SU-DHL-6 (cell line): ENCODE measurements around the gene SPIB.

Experiments used
- EZH2phosphoT487 ChIP-seq: fragments of 200-600 bp; sonication (generic), shearing (Covaris generic); conservative IDR thresholded peaks from 2 replicates; pipeline ENCODE4 v1.6.1; 2018; ENCODE audit warnings: mild to moderate bottlenecking, antibody characterized with exemption, low read length, moderate library complexity, mixed read lengths
- TF ChIP-seq, protein P1 (sequence below): fragments of 200-600 bp; sonication (generic); IDR thresholded peaks from one replicate; pipeline ENCODE4 v1.5.1; 2017; ENCODE audit warnings: antibody characterized with exemption, mild to moderate bottlenecking, low read length, moderate library complexity; ENCODE audit not compliant: insufficient read depth, poor library complexity, severe bottlenecking

GRCh38 chr19:50419580-50420035, 870 bp downstream of the SPIB start:
- TF ChIP-seq, protein P1, sequence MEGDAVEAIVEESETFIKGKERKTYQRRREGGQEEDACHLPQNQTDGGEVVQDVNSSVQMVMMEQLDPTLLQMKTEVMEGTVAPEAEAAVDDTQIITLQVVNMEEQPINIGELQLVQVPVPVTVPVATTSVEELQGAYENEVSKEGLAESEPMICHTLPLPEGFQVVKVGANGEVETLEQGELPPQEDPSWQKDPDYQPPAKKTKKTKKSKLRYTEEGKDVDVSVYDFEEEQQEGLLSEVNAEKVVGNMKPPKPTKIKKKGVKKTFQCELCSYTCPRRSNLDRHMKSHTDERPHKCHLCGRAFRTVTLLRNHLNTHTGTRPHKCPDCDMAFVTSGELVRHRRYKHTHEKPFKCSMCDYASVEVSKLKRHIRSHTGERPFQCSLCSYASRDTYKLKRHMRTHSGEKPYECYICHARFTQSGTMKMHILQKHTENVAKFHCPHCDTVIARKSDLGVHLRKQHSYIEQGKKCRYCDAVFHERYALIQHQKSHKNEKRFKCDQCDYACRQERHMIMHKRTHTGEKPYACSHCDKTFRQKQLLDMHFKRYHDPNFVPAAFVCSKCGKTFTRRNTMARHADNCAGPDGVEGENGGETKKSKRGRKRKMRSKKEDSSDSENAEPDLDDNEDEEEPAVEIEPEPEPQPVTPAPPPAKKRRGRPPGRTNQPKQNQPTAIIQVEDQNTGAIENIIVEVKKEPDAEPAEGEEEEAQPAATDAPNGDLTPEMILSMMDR = no peak
- TF ChIP-seq EZH2phosphoT487 = no peak
